H1 (cell line): ENCODE measurements around the gene DAPL1. TPM values are rescaled to one million over a fixed set of nuclear protein-coding genes. Genes with fewer than 3 reads are reported as not detected.

Experiments used
- CTCF ChIA-PET: fragments of 300-600 bp; sonication (Branson Sonifier 250); formaldehyde crosslinking; loops from one replicate; lab custom pipeline; 2021; ENCODE audit not compliant: partially characterized antibody; lab: Charles Lee
- POLR2A ChIA-PET: fragments of 300-600 bp; sonication (Branson Sonifier 250); formaldehyde crosslinking; loops from one replicate; lab custom pipeline; 2021; ENCODE audit warnings: inconsistent platforms; ENCODE audit not compliant: partially characterized antibody; lab: Charles Lee
- DNase-seq, 2 experiments: peaks; one replicate each; pipeline versions ENCODE4 v3.0.0 to v3.0.0-alpha.2; 2010 to 2022; ENCODE audit warnings: low spot score in 2 of 2, low read depth in 1 of 2, mixed read lengths in 1 of 2
- FAIRE-seq: peaks from 2 replicates; lab custom pipeline; 2011; peaks lifted over from hg19 to GRCh38; lab: Jason Lieb, UNC
- H2AFZ ChIP-seq: 2 replicates; pipeline ENCODE4 v1.8.1; 2012; ENCODE audit warnings: low read length, inconsistent platforms
- H2AK5ac ChIP-seq: 2 replicates; pipeline ENCODE4 v1.6.1; 2013; ENCODE audit warnings: low read depth, low read length
- H2BK120ac ChIP-seq: replicated peaks from 2 replicates; pipeline ENCODE3; 2013; ENCODE audit warnings: low read depth, low read length, inconsistent platforms
- H2BK12ac ChIP-seq: 2 replicates; pipeline ENCODE4 v1.6.1; 2013; ENCODE audit warnings: low read depth, low read length
- H2BK15ac ChIP-seq: 2 replicates; pipeline ENCODE4 v1.6.1; 2013; ENCODE audit warnings: low read length
- H2BK20ac ChIP-seq: 2 replicates; pipeline ENCODE4 v1.6.1; 2013; ENCODE audit warnings: low read length
- H2BK5ac ChIP-seq: 2 replicates; pipeline ENCODE4 v1.6.1; 2013; ENCODE audit warnings: low read depth, low read length
- H3K14ac ChIP-seq: 2 replicates; pipeline ENCODE4 v1.6.1; 2013; ENCODE audit warnings: inconsistent platforms; ENCODE audit not compliant: insufficient read length
- H3K18ac ChIP-seq: 2 replicates; pipeline ENCODE4 v1.6.1; 2013; ENCODE audit warnings: low read length; ENCODE audit errors: extremely low read depth
- H3K23ac ChIP-seq: 2 replicates; pipeline ENCODE4 v1.6.1; 2013; ENCODE audit warnings: inconsistent platforms; ENCODE audit not compliant: insufficient read length
- H3K23me2 ChIP-seq: 2 replicates; pipeline ENCODE4 v1.6.1; 2013; ENCODE audit warnings: low read depth, low read length
- H3K27ac ChIP-seq: 2 replicates; pipeline ENCODE4 v1.6.1; 2011; ENCODE audit warnings: low read depth, low read length, inconsistent platforms
- H3K27me3 ChIP-seq, 4 experiments: replicated peaks in 1 of 4; 1 replicate in 1 of 4; 2 replicates in 3 of 4; pipeline versions ENCODE4 v1.6.1 to v1.8.1; 2011 to 2013; ENCODE audit warnings: low read length in 3 of 4, mild to moderate bottlenecking in 3 of 4, inconsistent platforms in 2 of 4, mixed read lengths in 2 of 4, moderate library complexity in 1 of 4; ENCODE audit not compliant: control insufficient read depth in 3 of 4, insufficient read depth in 3 of 4; ENCODE audit errors: extremely low read depth in 1 of 4
- H3K36me3 ChIP-seq, 4 experiments: 2 replicates each; pipeline versions ENCODE4 v1.6.1 to v1.8.1; 2011 to 2013; ENCODE audit warnings: mild to moderate bottlenecking in 4 of 4, low read length in 3 of 4, moderate library complexity in 2 of 4, control low read depth in 1 of 4, inconsistent platforms in 1 of 4; ENCODE audit not compliant: insufficient read depth in 4 of 4, control insufficient read depth in 2 of 4
- H3K4ac ChIP-seq: replicated peaks from 2 replicates; pipeline ENCODE3; 2013; ENCODE audit warnings: low read length, low read depth, mixed read lengths, inconsistent platforms; ENCODE audit not compliant: insufficient read length
- H3K4me1 ChIP-seq, 4 experiments: replicated peaks in 1 of 4; 1 replicate in 1 of 4; 2 replicates in 3 of 4; pipeline versions ENCODE4 v1.6.1 to v1.8.1; 2011 to 2013; ENCODE audit warnings: low read length in 3 of 4, inconsistent platforms in 2 of 4, mixed read lengths in 1 of 4; ENCODE audit not compliant: insufficient read depth in 4 of 4, control insufficient read depth in 3 of 4
- H3K4me2 ChIP-seq, 2 experiments: 2 replicates each; pipeline versions ENCODE4 v1.6.1 to v1.8.1; 2011 to 2013; ENCODE audit warnings: low read depth in 2 of 2, low read length in 2 of 2, control low read depth in 1 of 2, inconsistent platforms in 1 of 2, mild to moderate bottlenecking in 1 of 2; ENCODE audit not compliant: insufficient read depth in 1 of 2
- H3K4me3 ChIP-seq, 4 experiments: fragments of 200-600, 300-600 bp in 1 of 4; sonication (generic), shearing (Covaris generic), sonication (Bioruptor Twin) in 1 of 4; 2 replicates each; pipeline versions ENCODE4 v1.5.1 to v1.8.1; 2011 to 2016; ENCODE audit warnings: low read length in 4 of 4, low read depth in 3 of 4, control low read depth in 2 of 4, inconsistent platforms in 2 of 4, mild to moderate bottlenecking in 2 of 4, mixed read lengths in 1 of 4, moderate library complexity in 1 of 4; ENCODE audit not compliant: insufficient read depth in 2 of 4; ENCODE audit errors: extremely low read depth in 1 of 4
- H3K56ac ChIP-seq: replicated peaks from 2 replicates; pipeline ENCODE3; 2013; ENCODE audit warnings: low read depth, mild to moderate bottlenecking, mixed read lengths, low read length, inconsistent platforms; ENCODE audit not compliant: insufficient read length
- H3K79me1 ChIP-seq: 2 replicates; pipeline ENCODE4 v1.6.1; 2013; ENCODE audit warnings: low read depth, low read length, control low read depth
- H3K79me2 ChIP-seq, 2 experiments: 2 replicates each; pipeline versions ENCODE4 v1.6.1 to v1.8.1; 2012 to 2013; ENCODE audit warnings: low read length in 2 of 2, mild to moderate bottlenecking in 2 of 2, inconsistent platforms in 1 of 2; ENCODE audit not compliant: insufficient read depth in 2 of 2, control insufficient read depth in 1 of 2
- H3K9ac ChIP-seq, 4 experiments: replicated peaks in 1 of 4; 1 replicate in 1 of 4; 2 replicates in 3 of 4; pipeline versions ENCODE4 v1.6.1 to v1.8.1; 2011 to 2013; ENCODE audit warnings: low read depth in 3 of 4, low read length in 3 of 4, control low read depth in 2 of 4, mild to moderate bottlenecking in 2 of 4, moderate library complexity in 2 of 4, inconsistent platforms in 1 of 4; ENCODE audit errors: extremely low read depth in 1 of 4
- H3K9me3 ChIP-seq, 2 experiments: 2 replicates each; pipeline versions ENCODE4 v1.6.1 to v1.8.1; 2012 to 2013; ENCODE audit warnings: mild to moderate bottlenecking in 2 of 2, moderate library complexity in 2 of 2, control low read depth in 1 of 2, inconsistent platforms in 1 of 2, low read depth in 1 of 2, low read length in 1 of 2, mixed read lengths in 1 of 2; ENCODE audit not compliant: insufficient read depth in 2 of 2
- H4K20me1 ChIP-seq, 2 experiments: replicated peaks in 1 of 2; 2 replicates each; pipeline versions ENCODE3 to v1.8.1; 2011 to 2013; ENCODE audit warnings: inconsistent platforms in 2 of 2, low read length in 2 of 2, mild to moderate bottlenecking in 1 of 2; ENCODE audit not compliant: insufficient read depth in 2 of 2, control insufficient read depth in 1 of 2
- H4K5ac ChIP-seq: 2 replicates; pipeline ENCODE4 v1.6.1; 2013; ENCODE audit warnings: low read length, low read depth, mixed read lengths, inconsistent platforms; ENCODE audit not compliant: insufficient read length
- H4K8ac ChIP-seq: 2 replicates; pipeline ENCODE4 v1.8.0; 2013; ENCODE audit warnings: mild to moderate bottlenecking, moderate library complexity, low read length, inconsistent platforms; ENCODE audit not compliant: insufficient read depth; ENCODE audit errors: extremely low read depth
- H4K91ac ChIP-seq: replicated peaks from 2 replicates; pipeline ENCODE3; 2013; ENCODE audit warnings: low read length, mixed read lengths, inconsistent platforms; ENCODE audit not compliant: insufficient read length
- BACH1 ChIP-seq: IDR thresholded peaks from 2 replicates; pipeline ENCODE4 v1.6.1; 2012; ENCODE audit warnings: low read length, improper control_type of control experiment
- EZH2 ChIP-seq: fragments of 200-600 bp; sonication (generic); IDR thresholded peaks from 2 replicates; pipeline ENCODE4 v1.7.1; 2012; ENCODE audit warnings: low read depth, mild to moderate bottlenecking, moderate library complexity, low read length, inconsistent platforms; ENCODE audit not compliant: severe bottlenecking
- KDM4A ChIP-seq: IDR thresholded peaks from one replicate; pipeline ENCODE4 v1.7.1; 2012; ENCODE audit warnings: low read depth, mild to moderate bottlenecking, moderate library complexity, low read length, inconsistent platforms; ENCODE audit not compliant: severe bottlenecking
- NRF1 ChIP-seq: IDR thresholded peaks from 2 replicates; pipeline ENCODE4 v1.6.1; 2011; ENCODE audit warnings: mild to moderate bottlenecking, low read depth, low read length, improper control_type of control experiment
- PHF8 ChIP-seq: fragments of 200-600 bp; sonication (generic); conservative IDR thresholded peaks from 2 replicates; pipeline ENCODE4 v1.7.1; 2012; ENCODE audit warnings: low read depth, mild to moderate bottlenecking, inconsistent platforms, low read length, moderate library complexity
- RBBP5 ChIP-seq: IDR thresholded peaks from 2 replicates; pipeline ENCODE4 v1.7.1; 2012; ENCODE audit warnings: low read depth, mild to moderate bottlenecking, inconsistent platforms, low read length, moderate library complexity, borderline replicate concordance
- RNF2 ChIP-seq: fragments of 200-900, 300-1000 bp; sonication (generic); IDR thresholded peaks from 2 replicates; pipeline ENCODE4 v1.7.1; 2016; ENCODE audit warnings: borderline replicate concordance, low read depth, mild to moderate bottlenecking, antibody characterized with exemption, low read length; ENCODE audit not compliant: poor library complexity, severe bottlenecking; ENCODE audit errors: missing control alignments
- SIN3A ChIP-seq, 2 experiments: IDR thresholded peaks in 1 of 2; conservative IDR thresholded peaks in 1 of 2; 2 replicates each; pipeline ENCODE4 v1.6.1; 2011 to 2012; ENCODE audit warnings: low read length in 2 of 2, improper control_type of control experiment in 1 of 2, low read depth in 1 of 2, mild to moderate bottlenecking in 1 of 2
- SIX5 ChIP-seq: IDR thresholded peaks from 2 replicates; pipeline ENCODE4 v1.6.1; 2011; ENCODE audit warnings: mild to moderate bottlenecking, low read depth, low read length
- SP2 ChIP-seq: IDR thresholded peaks from 2 replicates; pipeline ENCODE4 v1.6.1; 2012; ENCODE audit warnings: mild to moderate bottlenecking, low read length, inconsistent platforms
- SP4 ChIP-seq: IDR thresholded peaks from 2 replicates; pipeline ENCODE4 v1.6.1; 2012; ENCODE audit warnings: low read length, inconsistent platforms
- TEAD4 ChIP-seq: IDR thresholded peaks from 2 replicates; pipeline ENCODE4 v1.6.1; 2012; ENCODE audit warnings: low read depth, low read length, inconsistent platforms, mixed read lengths
- ZNF274 ChIP-seq: IDR thresholded peaks from 2 replicates; pipeline ENCODE4 v1.7.0; 2012; ENCODE audit warnings: low read length, borderline replicate concordance; ENCODE audit errors: extremely low read depth
- WGBS, 2 experiments: shearing (Covaris generic) in 1 of 2; methylation state at CpG; one replicate each; pipeline versions ENCODE4 v1.1.6 to v1.1.7; 2013 to 2015; ENCODE audit warnings: low lambda C conversion rate in 2 of 2, mixed read lengths in 2 of 2, inconsistent platforms in 1 of 2, low coverage in 1 of 2, missing lambda C conversion rate in 1 of 2; ENCODE audit not compliant: insufficient replicate concordance in 2 of 2, insufficient coverage in 1 of 2, insufficient read length in 1 of 2; ENCODE audit errors: extremely low coverage in 1 of 2, missing lambda C conversion rate in 1 of 2; 5-methylcytosine and 5-hydroxymethylcytosine counted together
- polyA plus RNA-seq, 7 experiments: library from polyadenylated mRNA; depleted of rRNA in 3 of 7; stranded (reverse) in 5 of 7; unstranded in 2 of 7; fragments of >200 nt in 5 of 7; fragments of 200-250 nt in 2 of 7; gene quantifications; 1 replicate in 5 of 7; 2 replicates in 1 of 7; 4 replicates in 1 of 7; pipeline versions ENCODE4 v1.2.1 to v1.2.3, GENCODE V29; 2011 to 2013; ENCODE audit warnings: missing spikeins in 2 of 7, mixed read lengths in 2 of 7
- total RNA-seq: library from RNA; stranded (reverse); fragmentation: NEBNext Ultra II Directional; extraction: Animal tissue kit (Norgen Biotek cat#: 25700); gene quantifications from 2 replicates; pipeline ENCODE4 v1.2.1, GENCODE V29; 2021

Gene DAPL1
- total and polyA plus RNA-seq, 2 of the 8 experiments (the other 6 are each of a cell fraction or from before 2014, with no cell fraction given), result not detected

GRCh38 chr2:158797963-158798700 is 3.0 kb downstream of the DAPL1 start:
- H3K56ac ChIP-seq, result no peak overlapping the region
- no peak overlapping the region for H3K14ac ChIP-seq
- no peak overlapping the region for H2AFZ ChIP-seq
- FAIRE-seq (no peak), DNase-seq (no peak)
- H3K4ac ChIP-seq, result no peak overlapping the region
- no peak overlapping the region for H2BK120ac ChIP-seq
- H2BK15ac ChIP-seq, result no peak overlapping the region
- no peak overlapping the region for H3K18ac ChIP-seq
- no peaks in the 10 kb centered on the region for H3K79me2 ChIP-seq
- 85% methylated on average over 6 of the region's 6 CpGs; no CpG with 5 or more reads in 1 of the 2 experiments for WGBS, 2 experiments
- no peaks in the 10 kb centered on the region for H3K23me2 ChIP-seq
- H4K91ac ChIP-seq, result no peak overlapping the region
- H2BK20ac ChIP-seq, result no peak overlapping the region
- H3K23ac ChIP-seq, result no peak overlapping the region
- POLR2A ChIA-PET, result no interaction called here
- CTCF ChIA-PET, result interaction anchor here (0.8 kb wide), 1 partner anchor 43 kb away, joined by 4 read pairs; no protein-coding TSS in a partner anchor
- no peak overlapping the region for H4K5ac ChIP-seq
- H3K9ac ChIP-seq, result no peak overlapping the region
- no peak overlapping the region for H2BK5ac ChIP-seq
- no peak overlapping the region for H2AK5ac ChIP-seq
- H4K20me1 ChIP-seq, result no peaks in the 10 kb centered on the region
- no peak overlapping the region for H2BK12ac ChIP-seq
- no peaks in the 10 kb centered on the region for H3K79me1 ChIP-seq
- no peak overlapping the region for H3K27ac ChIP-seq
- no peaks in the 10 kb centered on the region for H3K36me3 ChIP-seq
- H3K4me1 ChIP-seq, result peaks cover 0 to 7% (median 3%) of the 10 kb centered on the region in 4 experiments; a peak in 3 of 7 replicates
- no peak overlapping the region for H4K8ac ChIP-seq
- no peaks in the 10 kb centered on the region; a peak in 1 of 7 replicates for H3K27me3 ChIP-seq
- no peaks in the 10 kb centered on the region for H3K9me3 ChIP-seq
- H3K4me2 ChIP-seq, result no peak overlapping the region
- H3K4me3 ChIP-seq, result no peak overlapping the region
- TF ChIP-seq SP4 (no peak), SP2 (no peak), PHF8 (no peak), RNF2 (no peak), TEAD4 (no peak), SIX5 (no peak), SIN3A (conservative IDR thresholded peaks at IDR 0.05 in 1 of 2, IDR thresholded peaks at IDR 0.05 in 1 of 2; ENCODE audit: low read depth in 1 of 2, low read length in 2 of 2) (no peak), RBBP5 (no peak), KDM4A (no peak), NRF1 (no peak), ZNF274 (no peak), BACH1 (no peak), EZH2 (no peak)
